Fibroblast of lung (primary cell): Measurements from ENCODE around the gene TATDN3. TPM values are rescaled to one million over a fixed set of nuclear protein-coding genes. Genes with fewer than 3 reads are reported as not detected.

Experiments
- DNase-seq, 2 donors: peaks; one replicate each; pipeline versions ENCODE4 v3.0.0 to v3.0.0-alpha.2; 2010; ENCODE audit warnings: low read depth in 2 of 2
- H2AFZ ChIP-seq: 2 replicates; pipeline ENCODE4 v1.5.1; 2012; ENCODE audit warnings: low read length, control low read depth, inconsistent platforms
- H3K27ac ChIP-seq: 2 replicates; pipeline ENCODE4 v1.5.1; 2011; ENCODE audit warnings: low read length, control low read depth; ENCODE audit not compliant: insufficient read depth
- H3K27me3 ChIP-seq: 2 replicates; pipeline ENCODE4 v1.5.1; 2011; ENCODE audit warnings: mild to moderate bottlenecking, low read length; ENCODE audit not compliant: control insufficient read depth, insufficient read depth
- H3K36me3 ChIP-seq: 2 replicates; pipeline ENCODE4 v1.5.1; 2011; ENCODE audit warnings: low read length; ENCODE audit not compliant: control insufficient read depth, insufficient read depth
- H3K4me1 ChIP-seq: 2 replicates; pipeline ENCODE4 v1.5.1; 2011; ENCODE audit warnings: low read length; ENCODE audit not compliant: control insufficient read depth, insufficient read depth; ENCODE audit errors: extremely low read depth
- H3K4me2 ChIP-seq: 2 replicates; pipeline ENCODE4 v1.5.1; 2011; ENCODE audit warnings: low read length, control low read depth; ENCODE audit not compliant: insufficient read depth; ENCODE audit errors: extremely low read depth
- H3K4me3 ChIP-seq, 4 experiments: fragments of 200-600 bp in 1 of 4; sonication (generic) in 1 of 4; replicated peaks in 1 of 4; 2 replicates each; pipeline ENCODE4 v1.5.1; 2011 to 2016; ENCODE audit warnings: low read length in 4 of 4, low read depth in 3 of 4, mild to moderate bottlenecking in 3 of 4, control low read depth in 2 of 4, inconsistent platforms in 1 of 4, mixed read lengths in 1 of 4; ENCODE audit not compliant: insufficient read depth in 1 of 4; ENCODE audit errors: control extremely low read depth in 1 of 4
- H3K79me2 ChIP-seq: 2 replicates; pipeline ENCODE4 v1.5.1; 2012; ENCODE audit warnings: mild to moderate bottlenecking, low read length, inconsistent platforms; ENCODE audit not compliant: control insufficient read depth, insufficient read depth
- H3K9ac ChIP-seq: 2 replicates; pipeline ENCODE4 v1.5.1; 2011; ENCODE audit warnings: mild to moderate bottlenecking, low read length, control low read depth; ENCODE audit not compliant: insufficient read depth
- H3K9me3 ChIP-seq: 2 replicates; pipeline ENCODE4 v1.5.1; 2012; ENCODE audit warnings: low read depth, low read length; ENCODE audit not compliant: control insufficient read depth, insufficient read depth
- H4K20me1 ChIP-seq: 2 replicates; pipeline ENCODE4 v1.5.1; 2011; ENCODE audit warnings: low read length; ENCODE audit not compliant: control insufficient read depth, insufficient read depth; ENCODE audit errors: extremely low read depth
- EZH2 ChIP-seq: IDR thresholded peaks from 2 replicates; pipeline ENCODE4 v1.5.1; 2012; ENCODE audit warnings: low read length, control low read depth, mild to moderate bottlenecking; ENCODE audit errors: missing control alignments
- polyA plus RNA-seq, 2 donors: library from polyadenylated mRNA; depleted of rRNA in 1 of 2; stranded (reverse) in 1 of 2; unstranded in 1 of 2; fragments of >200 nt; gene quantifications; 2 replicates each; pipeline ENCODE4 v1.2.1, GENCODE V29; 2011 to 2012; ENCODE audit warnings: missing spikeins in 1 of 2
- total RNA-seq: library from RNA; depleted of rRNA; stranded (reverse); fragments of >200 nt; gene quantifications from 2 replicates; pipeline ENCODE4 v1.2.1, GENCODE V29; 2014
- TF ChIP-seq, protein P1 (sequence below), 2 donors: IDR thresholded peaks in 1 of 2; conservative IDR thresholded peaks in 1 of 2; 1 replicate in 1 of 2; 2 replicates in 1 of 2; pipeline ENCODE4 v1.5.1; 2011 to 2012; ENCODE audit warnings: low read length in 2 of 2, control low read depth in 1 of 2, inconsistent platforms in 1 of 2, low read depth in 1 of 2, mild to moderate bottlenecking in 1 of 2

Gene TATDN3
- total and polyA plus RNA-seq, 2 donors (not counting 1 experiment from before 2014, with no cell fraction given), result 17.6 to 22.5 TPM

DNA sequence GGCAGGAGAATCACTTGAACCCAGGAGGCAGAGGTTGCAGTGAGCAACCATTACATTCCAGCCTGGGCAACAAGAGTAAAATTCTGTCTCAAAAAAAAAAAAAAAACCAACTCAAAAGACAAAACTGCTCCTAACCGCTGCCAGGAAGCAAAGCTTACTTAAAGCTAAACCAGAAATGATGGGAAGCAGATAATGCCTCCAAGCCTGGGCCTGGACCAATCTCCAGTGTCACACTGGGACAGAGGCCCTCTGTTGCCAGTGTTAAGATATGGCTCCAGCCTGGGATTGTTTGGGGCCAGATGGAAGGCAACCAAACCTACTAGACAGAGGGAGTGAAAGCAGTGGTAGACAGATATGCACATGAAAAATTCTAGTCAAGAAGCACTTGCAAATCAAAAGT, 37.0 kb upstream of the TATDN3 start:
- DNase-seq, result no peak

GRCh38 chr1:212759683-212760082, 32.0 kb upstream of the TATDN3 start:
- no peak overlapping the region for H2AFZ ChIP-seq
- no peak overlapping the region for H3K4me2 ChIP-seq
- no peaks in the 10 kb centered on the region for H3K4me1 ChIP-seq
- H3K9ac ChIP-seq, result no peak overlapping the region
- no peaks in the 10 kb centered on the region for H4K20me1 ChIP-seq
- no peaks in the 10 kb centered on the region for H3K9me3 ChIP-seq
- no peaks in the 10 kb centered on the region for H3K36me3 ChIP-seq
- no peaks in the 10 kb centered on the region for H3K27me3 ChIP-seq
- DNase-seq, result no peak
- no peak overlapping the region for H3K27ac ChIP-seq
- H3K79me2 ChIP-seq, result peaks cover 3% of the 10 kb centered on the region
- no peak for TF ChIP-seq EZH2
- TF ChIP-seq, protein P1, sequence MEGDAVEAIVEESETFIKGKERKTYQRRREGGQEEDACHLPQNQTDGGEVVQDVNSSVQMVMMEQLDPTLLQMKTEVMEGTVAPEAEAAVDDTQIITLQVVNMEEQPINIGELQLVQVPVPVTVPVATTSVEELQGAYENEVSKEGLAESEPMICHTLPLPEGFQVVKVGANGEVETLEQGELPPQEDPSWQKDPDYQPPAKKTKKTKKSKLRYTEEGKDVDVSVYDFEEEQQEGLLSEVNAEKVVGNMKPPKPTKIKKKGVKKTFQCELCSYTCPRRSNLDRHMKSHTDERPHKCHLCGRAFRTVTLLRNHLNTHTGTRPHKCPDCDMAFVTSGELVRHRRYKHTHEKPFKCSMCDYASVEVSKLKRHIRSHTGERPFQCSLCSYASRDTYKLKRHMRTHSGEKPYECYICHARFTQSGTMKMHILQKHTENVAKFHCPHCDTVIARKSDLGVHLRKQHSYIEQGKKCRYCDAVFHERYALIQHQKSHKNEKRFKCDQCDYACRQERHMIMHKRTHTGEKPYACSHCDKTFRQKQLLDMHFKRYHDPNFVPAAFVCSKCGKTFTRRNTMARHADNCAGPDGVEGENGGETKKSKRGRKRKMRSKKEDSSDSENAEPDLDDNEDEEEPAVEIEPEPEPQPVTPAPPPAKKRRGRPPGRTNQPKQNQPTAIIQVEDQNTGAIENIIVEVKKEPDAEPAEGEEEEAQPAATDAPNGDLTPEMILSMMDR (conservative IDR thresholded peaks at IDR 0.05 in 1 of 2, IDR thresholded peaks at IDR 0.05 in 1 of 2; ENCODE audit: low read depth in 1 of 2, low read length in 2 of 2), result no peak
- no peak overlapping the region for H3K4me3 ChIP-seq

More for the DNA sequence above, 37.0 kb upstream of the TATDN3 start:
- H3K4me2 ChIP-seq, result no peak overlapping the region
- no peak overlapping the region for H3K4me3 ChIP-seq
- H3K27ac ChIP-seq, result no peak overlapping the region
- no peaks in the 10 kb centered on the region for H4K20me1 ChIP-seq
- TF ChIP-seq, protein P1 (conservative IDR thresholded peaks at IDR 0.05 in 1 of 2, IDR thresholded peaks at IDR 0.05 in 1 of 2; ENCODE audit: low read depth in 1 of 2, low read length in 2 of 2), result no peak
- no peak for TF ChIP-seq EZH2
- H3K4me1 ChIP-seq, result peaks cover 3% of the 10 kb centered on the region
- H3K79me2 ChIP-seq, result peaks cover 1% of the 10 kb centered on the region
- no peaks in the 10 kb centered on the region for H3K36me3 ChIP-seq
- H3K9ac ChIP-seq, result no peak overlapping the region
- no peak overlapping the region for H2AFZ ChIP-seq
- no peaks in the 10 kb centered on the region for H3K27me3 ChIP-seq
- no peaks in the 10 kb centered on the region for H3K9me3 ChIP-seq

DNA sequence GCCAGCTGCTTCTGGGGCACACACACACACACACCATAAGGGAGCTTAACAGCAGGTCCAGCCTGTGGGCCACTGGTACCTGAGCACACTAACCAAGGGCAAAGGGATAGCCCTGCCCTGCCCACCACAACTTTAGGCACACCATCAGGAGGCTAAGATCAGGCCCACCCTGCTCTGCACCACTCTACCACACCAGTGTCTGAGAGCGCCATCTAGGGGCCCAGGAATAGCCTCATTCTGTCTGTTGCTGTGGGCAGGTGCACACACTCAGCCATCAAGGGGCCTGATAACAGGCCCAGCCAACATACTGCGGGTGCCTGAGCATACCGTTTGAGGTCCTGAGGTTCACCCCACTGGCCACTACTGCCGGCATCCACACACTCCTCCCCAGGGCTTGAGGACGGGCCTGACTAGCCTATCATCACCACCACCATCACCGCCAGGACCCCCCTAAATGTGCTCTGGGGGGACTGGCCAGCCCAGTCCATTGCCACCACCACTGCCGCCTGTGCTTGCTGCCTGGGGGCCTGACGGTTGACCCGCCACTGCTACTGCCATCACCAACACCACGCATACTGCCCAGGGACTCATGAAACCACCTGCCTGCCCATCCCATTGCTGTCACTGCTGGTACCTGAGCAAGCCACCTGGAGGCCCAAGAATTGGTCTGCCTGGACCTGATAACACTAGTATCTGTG, 31.4 kb upstream of the TATDN3 start:
- TF ChIP-seq EZH2, result no peak
- TF ChIP-seq, protein P1 (conservative IDR thresholded peaks at IDR 0.05 in 1 of 2, IDR thresholded peaks at IDR 0.05 in 1 of 2; ENCODE audit: low read depth in 1 of 2, low read length in 2 of 2), result peak; percentile 10 to 33
- DNase-seq, result no peak
- no peak overlapping the region for H3K9ac ChIP-seq
- H3K4me3 ChIP-seq, result no peak overlapping the region
- no peaks in the 10 kb centered on the region for H3K36me3 ChIP-seq
- no peaks in the 10 kb centered on the region for H3K4me1 ChIP-seq
- H2AFZ ChIP-seq, result no peak overlapping the region
- H3K9me3 ChIP-seq, result no peaks in the 10 kb centered on the region
- H3K27me3 ChIP-seq, result no peaks in the 10 kb centered on the region
- no peak overlapping the region for H3K4me2 ChIP-seq
- H3K27ac ChIP-seq, result no peak overlapping the region
- no peaks in the 10 kb centered on the region for H4K20me1 ChIP-seq
- H3K79me2 ChIP-seq, result peaks cover 3% of the 10 kb centered on the region
